H9 (cell line): ENCODE results near the gene CABP7. TPM values are rescaled to one million over a fixed set of nuclear protein-coding genes. Genes with fewer than 3 reads are reported as not detected.

Experiments
- DNase-seq: peaks from one replicate; pipeline ENCODE4 v3.0.0-alpha.2; 2017
- H2AFZ ChIP-seq: one replicate; pipeline ENCODE4 v1.6.1; 2013; ENCODE audit warnings: mild to moderate bottlenecking, low read length, control low read depth, moderate library complexity
- H2AK5ac ChIP-seq: 2 replicates; pipeline ENCODE4 v1.6.1; 2013; ENCODE audit warnings: low read length, control low read depth, mixed read lengths; ENCODE audit not compliant: insufficient read length
- H2BK120ac ChIP-seq: one replicate; pipeline ENCODE4 v1.6.1; 2013; ENCODE audit warnings: low read depth, mild to moderate bottlenecking, low read length, control low read depth, inconsistent platforms; ENCODE audit not compliant: poor library complexity, severe bottlenecking
- H2BK12ac ChIP-seq: 2 replicates; pipeline ENCODE4 v1.6.1; 2013; ENCODE audit warnings: low read length, control low read depth, mixed read lengths, low read depth; ENCODE audit not compliant: insufficient read length
- H2BK15ac ChIP-seq: 2 replicates; pipeline ENCODE4 v1.6.1; 2013; ENCODE audit warnings: low read depth, low read length, control low read depth
- H2BK20ac ChIP-seq: one replicate; pipeline ENCODE4 v1.6.1; 2013; ENCODE audit warnings: low read depth, mild to moderate bottlenecking, low read length, control low read depth, inconsistent platforms; ENCODE audit not compliant: poor library complexity, severe bottlenecking
- H2BK5ac ChIP-seq: 2 replicates; pipeline ENCODE4 v1.6.1; 2013; ENCODE audit warnings: low read length, control low read depth, mixed read lengths; ENCODE audit not compliant: insufficient read length
- H3K14ac ChIP-seq: 2 replicates; pipeline ENCODE4 v1.6.1; 2013; ENCODE audit warnings: low read length, control low read depth; ENCODE audit not compliant: insufficient read depth
- H3K18ac ChIP-seq: 2 replicates; pipeline ENCODE4 v1.6.1; 2013; ENCODE audit warnings: low read depth, mild to moderate bottlenecking, mixed read lengths, low read length, control low read depth; ENCODE audit not compliant: insufficient read length
- H3K23ac ChIP-seq: 2 replicates; pipeline ENCODE4 v1.6.1; 2013; ENCODE audit warnings: low read length, control low read depth, mixed read lengths, low read depth; ENCODE audit not compliant: insufficient read length
- H3K23me2 ChIP-seq: 2 replicates; pipeline ENCODE4 v1.6.1; 2013; ENCODE audit warnings: low read depth, mild to moderate bottlenecking, mixed read lengths, low read length, control low read depth; ENCODE audit not compliant: insufficient read length, poor library complexity, severe bottlenecking
- H3K27ac ChIP-seq: 2 replicates; pipeline ENCODE4 v1.5.1; 2013; ENCODE audit warnings: low read length, control low read depth, mixed read lengths, low read depth; ENCODE audit not compliant: insufficient read length
- H3K27me3 ChIP-seq: 2 replicates; pipeline ENCODE4 v1.6.1; 2013; ENCODE audit warnings: low read length, control low read depth, inconsistent platforms; ENCODE audit not compliant: insufficient read depth
- H3K4ac ChIP-seq: 2 replicates; pipeline ENCODE4 v1.6.1; 2013; ENCODE audit warnings: low read depth, mild to moderate bottlenecking, control low read depth, inconsistent platforms, low read length, moderate library complexity
- H3K4me1 ChIP-seq: 2 replicates; pipeline ENCODE4 v1.6.1; 2013; ENCODE audit warnings: low read length, control low read depth, inconsistent platforms; ENCODE audit not compliant: insufficient read depth
- H3K4me2 ChIP-seq: 2 replicates; pipeline ENCODE4 v1.6.1; 2013; ENCODE audit warnings: low read length, control low read depth, mixed read lengths; ENCODE audit not compliant: insufficient read length, insufficient read depth
- H3K56ac ChIP-seq: 2 replicates; pipeline ENCODE4 v1.6.1; 2013; ENCODE audit warnings: low read depth, mild to moderate bottlenecking, mixed read lengths, low read length, control low read depth; ENCODE audit not compliant: insufficient read length
- H3K79me1 ChIP-seq: 2 replicates; pipeline ENCODE4 v1.6.1; 2013; ENCODE audit warnings: low read depth, mild to moderate bottlenecking, moderate library complexity, low read length, control low read depth, inconsistent platforms; ENCODE audit not compliant: insufficient read depth, poor library complexity, severe bottlenecking
- H3K79me2 ChIP-seq: 2 replicates; pipeline ENCODE4 v1.6.1; 2013; ENCODE audit warnings: low read length, control low read depth, inconsistent platforms; ENCODE audit not compliant: insufficient read depth
- H3K9ac ChIP-seq: 2 replicates; pipeline ENCODE4 v1.6.1; 2013; ENCODE audit warnings: low read length, control low read depth, mixed read lengths; ENCODE audit not compliant: insufficient read length; ENCODE audit errors: extremely low read depth
- H3K9me3 ChIP-seq: one replicate; pipeline ENCODE4 v1.6.1; 2013; ENCODE audit warnings: low read depth, low read length, inconsistent platforms; ENCODE audit not compliant: control insufficient read depth
- H3T11ph ChIP-seq: one replicate; pipeline ENCODE4 v1.6.1; 2013; ENCODE audit warnings: mild to moderate bottlenecking, low read length, control low read depth, inconsistent platforms
- H4K20me1 ChIP-seq: one replicate; pipeline ENCODE4 v1.6.1; 2013; ENCODE audit not compliant: control insufficient read depth, insufficient read length, insufficient read depth
- H4K5ac ChIP-seq: 2 replicates; pipeline ENCODE4 v1.6.1; 2013; ENCODE audit warnings: low read depth, mild to moderate bottlenecking, mixed read lengths, low read length, control low read depth; ENCODE audit not compliant: insufficient read length
- H4K8ac ChIP-seq: replicated peaks from 2 replicates; pipeline ENCODE4 v1.6.1; 2013; ENCODE audit warnings: low read length, control low read depth, mixed read lengths, low read depth; ENCODE audit not compliant: insufficient read length
- H4K91ac ChIP-seq: 2 replicates; pipeline ENCODE4 v1.6.1; 2013; ENCODE audit warnings: low read depth, mild to moderate bottlenecking, moderate library complexity, mixed read lengths, low read length, control low read depth; ENCODE audit not compliant: insufficient read length
- H3K27ac Mint-ChIP-seq, 3 experiments: 2 replicates in 2 of 3; 3 replicates in 1 of 3; pipeline ENCODE4 v1.8.0; 2020 to 2021; ENCODE audit warnings: mixed read lengths in 3 of 3, mild to moderate bottlenecking in 1 of 3, moderate library complexity in 1 of 3
- H3K27me3 Mint-ChIP-seq: 2 replicates; pipeline ENCODE4 v1.8.0; 2021; ENCODE audit warnings: low read depth, mild to moderate bottlenecking, moderate library complexity, mixed read lengths
- H3K36me3 Mint-ChIP-seq, 3 experiments: 2 replicates in 2 of 3; 3 replicates in 1 of 3; pipeline ENCODE4 v1.8.0; 2020 to 2021; ENCODE audit warnings: low read depth in 3 of 3, mixed read lengths in 3 of 3; ENCODE audit not compliant: insufficient read depth in 1 of 3
- H3K4me1 Mint-ChIP-seq, 2 experiments: 2 replicates each; pipeline ENCODE4 v1.8.0; 2020; ENCODE audit warnings: mixed read lengths in 2 of 2
- H3K4me3 Mint-ChIP-seq, 2 experiments: 2 replicates in 1 of 2; 3 replicates in 1 of 2; pipeline ENCODE4 v1.8.0; 2020 to 2021; ENCODE audit warnings: mild to moderate bottlenecking in 2 of 2, mixed read lengths in 2 of 2, moderate library complexity in 1 of 2
- H3K9me3 Mint-ChIP-seq, 2 experiments: 2 replicates in 1 of 2; 3 replicates in 1 of 2; pipeline ENCODE4 v1.8.0; 2020; ENCODE audit warnings: mild to moderate bottlenecking in 2 of 2, mixed read lengths in 2 of 2, moderate library complexity in 1 of 2
- WGBS: extraction: QIAGEN DNeasy Blood & Tissue Kit; methylation state at CpG from one replicate; pipeline ENCODE4 v1.1.7; 2013; ENCODE audit warnings: missing lambda C conversion rate, low lambda C conversion rate, mixed read lengths; ENCODE audit not compliant: insufficient read length; ENCODE audit errors: extremely low coverage; 5-methylcytosine and 5-hydroxymethylcytosine counted together
- total RNA-seq: library from RNA; stranded (reverse); gene quantifications from 2 replicates; pipeline ENCODE4 v1.2.1, GENCODE V29; 2021
- TF ChIP-seq, protein P1 (sequence below): fragments of 200-600 bp; sonication (generic); conservative IDR thresholded peaks from 3 replicates; pipeline ENCODE4 v1.8.0; 2021; ENCODE audit warnings: antibody characterized with exemption, mild to moderate bottlenecking

CABP7 gene
- total RNA-seq, 1 experiment from 2014 or later: 0.83 TPM

DNA sequence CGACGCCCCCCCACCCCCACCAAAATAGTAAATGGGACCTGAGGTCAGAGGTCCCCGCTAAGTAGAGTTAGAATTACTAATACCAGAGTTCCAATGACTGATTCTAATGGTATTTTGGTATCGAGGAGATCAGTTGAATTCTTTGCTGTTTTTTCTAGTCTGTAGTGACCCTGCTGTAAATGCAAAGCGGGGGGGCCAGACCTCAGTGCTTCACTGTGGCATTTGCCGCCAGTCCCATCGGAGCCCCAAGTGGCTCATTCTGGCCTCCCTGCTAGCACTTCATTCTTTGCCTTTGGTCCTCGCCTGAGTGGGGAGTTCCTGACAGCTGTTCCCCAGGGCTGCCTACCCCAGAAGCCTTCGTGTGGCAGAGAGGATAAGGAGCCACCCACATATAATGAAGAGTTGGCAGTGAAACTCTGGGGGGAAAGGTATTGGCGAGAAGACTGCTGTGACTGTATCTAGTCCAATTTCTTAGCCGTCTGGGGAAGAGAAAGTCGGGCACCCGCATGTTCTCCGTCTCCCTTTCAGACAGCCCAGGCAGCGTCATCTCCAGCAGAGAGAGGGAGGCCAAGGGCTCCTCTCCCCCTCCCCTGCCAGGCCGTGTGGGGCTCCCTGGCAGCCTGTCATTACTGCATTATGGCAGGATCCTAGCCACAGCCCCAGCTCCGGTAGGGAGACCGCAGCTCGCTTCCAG is 19.4 kb upstream of the CABP7 start:
- no peaks in the 10 kb centered on the region; the same call in 1 of the 2 replicates for H3K27me3 ChIP-seq
- no peak overlapping the region for H2BK15ac ChIP-seq
- no peak overlapping the region for H3K18ac ChIP-seq
- DNase-seq: no peak
- H3K9me3 ChIP-seq: no peaks in the 10 kb centered on the region
- no peak overlapping the region for H3K56ac ChIP-seq
- no peak overlapping the region for H2BK20ac ChIP-seq
- no peaks in the 10 kb centered on the region for H3K79me1 ChIP-seq
- no peak overlapping the region for H4K8ac ChIP-seq
- H3K23me2 ChIP-seq: peaks cover 9% of the 10 kb centered on the region
- no peaks in the 10 kb centered on the region for H3K79me2 ChIP-seq
- no peak overlapping the region for H4K5ac ChIP-seq
- no peak overlapping the region; the same call in 1 of the 2 replicates for H3K14ac ChIP-seq
- no peak overlapping the region for H3K23ac ChIP-seq
- WGBS: no CpG with 5 or more reads among the region's 19 CpGs
- H2BK12ac ChIP-seq: no peak overlapping the region
- H2BK5ac ChIP-seq: no peak overlapping the region
- H2BK120ac ChIP-seq: no peak overlapping the region
- no peak overlapping the region for H3K9ac ChIP-seq
- Mint-ChIP-seq H3K27ac (no peak overlapping the region), H3K27me3 (peaks cover 60% of the 10 kb centered on the region), H3K9me3 (no peaks in the 10 kb centered on the region), H3K36me3 (peaks cover 2 to 10% (median 4%) of the 10 kb centered on the region in 3 experiments; a peak in 4 of 7 replicates), H3K4me1 (peaks cover 36 to 52% of the 10 kb centered on the region in 2 experiments), H3K4me3 (no peak overlapping the region; a peak in 1 of 5 replicates)
- H3K4ac ChIP-seq: no peak overlapping the region
- no peak overlapping the region for H3K27ac ChIP-seq
- TF ChIP-seq, protein P1, sequence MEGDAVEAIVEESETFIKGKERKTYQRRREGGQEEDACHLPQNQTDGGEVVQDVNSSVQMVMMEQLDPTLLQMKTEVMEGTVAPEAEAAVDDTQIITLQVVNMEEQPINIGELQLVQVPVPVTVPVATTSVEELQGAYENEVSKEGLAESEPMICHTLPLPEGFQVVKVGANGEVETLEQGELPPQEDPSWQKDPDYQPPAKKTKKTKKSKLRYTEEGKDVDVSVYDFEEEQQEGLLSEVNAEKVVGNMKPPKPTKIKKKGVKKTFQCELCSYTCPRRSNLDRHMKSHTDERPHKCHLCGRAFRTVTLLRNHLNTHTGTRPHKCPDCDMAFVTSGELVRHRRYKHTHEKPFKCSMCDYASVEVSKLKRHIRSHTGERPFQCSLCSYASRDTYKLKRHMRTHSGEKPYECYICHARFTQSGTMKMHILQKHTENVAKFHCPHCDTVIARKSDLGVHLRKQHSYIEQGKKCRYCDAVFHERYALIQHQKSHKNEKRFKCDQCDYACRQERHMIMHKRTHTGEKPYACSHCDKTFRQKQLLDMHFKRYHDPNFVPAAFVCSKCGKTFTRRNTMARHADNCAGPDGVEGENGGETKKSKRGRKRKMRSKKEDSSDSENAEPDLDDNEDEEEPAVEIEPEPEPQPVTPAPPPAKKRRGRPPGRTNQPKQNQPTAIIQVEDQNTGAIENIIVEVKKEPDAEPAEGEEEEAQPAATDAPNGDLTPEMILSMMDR: no peak
- no peak overlapping the region for H2AK5ac ChIP-seq
- no peaks in the 10 kb centered on the region for H4K20me1 ChIP-seq
- no peak overlapping the region for H3K4me2 ChIP-seq
- no peak overlapping the region for H3T11ph ChIP-seq
- H3K4me1 ChIP-seq: peaks cover 6% of the 10 kb centered on the region; the same call in 1 of the 2 replicates
- H4K91ac ChIP-seq: no peak overlapping the region
- H2AFZ ChIP-seq: no peak overlapping the region
